ENCODE measurements around the gene ABCB6.

- TF ChIP-seq, protein P1, sequence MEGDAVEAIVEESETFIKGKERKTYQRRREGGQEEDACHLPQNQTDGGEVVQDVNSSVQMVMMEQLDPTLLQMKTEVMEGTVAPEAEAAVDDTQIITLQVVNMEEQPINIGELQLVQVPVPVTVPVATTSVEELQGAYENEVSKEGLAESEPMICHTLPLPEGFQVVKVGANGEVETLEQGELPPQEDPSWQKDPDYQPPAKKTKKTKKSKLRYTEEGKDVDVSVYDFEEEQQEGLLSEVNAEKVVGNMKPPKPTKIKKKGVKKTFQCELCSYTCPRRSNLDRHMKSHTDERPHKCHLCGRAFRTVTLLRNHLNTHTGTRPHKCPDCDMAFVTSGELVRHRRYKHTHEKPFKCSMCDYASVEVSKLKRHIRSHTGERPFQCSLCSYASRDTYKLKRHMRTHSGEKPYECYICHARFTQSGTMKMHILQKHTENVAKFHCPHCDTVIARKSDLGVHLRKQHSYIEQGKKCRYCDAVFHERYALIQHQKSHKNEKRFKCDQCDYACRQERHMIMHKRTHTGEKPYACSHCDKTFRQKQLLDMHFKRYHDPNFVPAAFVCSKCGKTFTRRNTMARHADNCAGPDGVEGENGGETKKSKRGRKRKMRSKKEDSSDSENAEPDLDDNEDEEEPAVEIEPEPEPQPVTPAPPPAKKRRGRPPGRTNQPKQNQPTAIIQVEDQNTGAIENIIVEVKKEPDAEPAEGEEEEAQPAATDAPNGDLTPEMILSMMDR (conservative IDR thresholded peaks at IDR 0.05; ENCODE audit: low read length) = no peak
- no peak for TF ChIP-seq EZH2phosphoT487 (IDR thresholded peaks at IDR 0.05; ENCODE audit: borderline replicate concordance, low read depth, low read length)
Measured at GRCh38 chr2:219198974-219199373, 19.8 kb downstream of the ABCB6 start.

Data from OCI-LY7 (cell line).